GM23338 (cell line): Measurements from ENCODE around the gene CTRB1. TPM values are rescaled to one million over a fixed set of nuclear protein-coding genes. Genes with fewer than 3 reads are reported as not detected.

Experiments used
- ATAC-seq: fragments of 200-7000 bp; cut with Tn5 transposase; 3 replicates; pipeline ENCODE4 v1.9.1; 2020
- DNase-seq: peaks from one replicate; pipeline ENCODE4 v3.0.0-alpha.2; 2015; ENCODE audit warnings: low spot score
- H2AFZ ChIP-seq: fragments of 200-600 bp; sonication (generic); 2 replicates; pipeline ENCODE4 v1.8.0; 2016; ENCODE audit warnings: antibody characterized with exemption, mild to moderate bottlenecking, moderate library complexity
- H3F3A ChIP-seq: fragments of 200-600 bp; sonication (generic); replicated peaks from 2 replicates; pipeline ENCODE4 v1.8.0; 2017; ENCODE audit warnings: antibody characterized with exemption, mixed run types, low read depth
- H3K27ac ChIP-seq: fragments of 200-600 bp; sonication (generic); 2 replicates; pipeline ENCODE4 v1.6.1; 2016; ENCODE audit warnings: low read depth
- H3K27me3 ChIP-seq: fragments of 200-600 bp; sonication (generic); 2 replicates; pipeline ENCODE4 v1.8.0; 2016; ENCODE audit warnings: mild to moderate bottlenecking, mixed run types, moderate library complexity; ENCODE audit not compliant: insufficient read depth
- H3K36me3 ChIP-seq: fragments of 200-600 bp; sonication (generic); 2 replicates; pipeline ENCODE4 v1.8.0; 2016; ENCODE audit warnings: mild to moderate bottlenecking; ENCODE audit not compliant: insufficient read depth
- H3K4me1 ChIP-seq: fragments of 200-600 bp; sonication (generic); 2 replicates; pipeline ENCODE4 v1.8.0; 2016; ENCODE audit warnings: mild to moderate bottlenecking, moderate library complexity; ENCODE audit not compliant: insufficient read depth
- H3K4me2 ChIP-seq: fragments of 200-600 bp; sonication (generic); 2 replicates; pipeline ENCODE4 v1.7.1; 2017; ENCODE audit warnings: mixed run types
- H3K4me3 ChIP-seq: fragments of 200-600 bp; sonication (generic); 2 replicates; pipeline ENCODE4 v1.6.1; 2016; ENCODE audit warnings: mixed run types
- H3K79me2 ChIP-seq: fragments of 200-600 bp; sonication (generic); replicated peaks from 2 replicates; pipeline ENCODE4 v1.8.0; 2017; ENCODE audit warnings: mild to moderate bottlenecking; ENCODE audit not compliant: insufficient read depth
- H3K9me2 ChIP-seq: fragments of 200-600 bp; sonication (generic); 2 replicates; pipeline ENCODE4 v1.8.0; 2017; ENCODE audit not compliant: insufficient read depth
- H4K20me1 ChIP-seq: fragments of 200-600 bp; sonication (generic); replicated peaks from 2 replicates; pipeline ENCODE4 v1.8.0; 2017; ENCODE audit warnings: mild to moderate bottlenecking; ENCODE audit not compliant: insufficient read depth
- H3K27ac Mint-ChIP-seq: 2 replicates; pipeline ENCODE4 v1.8.0; 2020; ENCODE audit warnings: inconsistent platforms, mild to moderate bottlenecking, moderate library complexity, mixed read lengths
- H3K27me3 Mint-ChIP-seq: 3 replicates; pipeline ENCODE4 v1.8.0; 2022; ENCODE audit warnings: low read depth, mild to moderate bottlenecking, moderate library complexity, mixed read lengths, inconsistent platforms; ENCODE audit not compliant: insufficient read depth, poor library complexity
- H3K36me3 Mint-ChIP-seq: 3 replicates; pipeline ENCODE4 v1.8.0; 2021; ENCODE audit warnings: low read depth, mild to moderate bottlenecking, inconsistent platforms, moderate library complexity, mixed read lengths
- H3K4me1 Mint-ChIP-seq: 3 replicates; pipeline ENCODE4 v1.8.0; 2020; ENCODE audit warnings: mild to moderate bottlenecking, inconsistent platforms, mixed read lengths
- H3K4me3 Mint-ChIP-seq: 3 replicates; pipeline ENCODE4 v1.8.0; 2021; ENCODE audit warnings: moderate library complexity, mild to moderate bottlenecking, inconsistent platforms, mixed read lengths
- H3K9me3 Mint-ChIP-seq: 3 replicates; pipeline ENCODE4 v1.8.0; 2020; ENCODE audit warnings: moderate library complexity, mild to moderate bottlenecking, inconsistent platforms, mixed read lengths
- CREB1 ChIP-seq: fragments of 250-450 bp; sonication (Bioruptor Pico); IDR thresholded peaks from 2 replicates; pipeline ENCODE4 v1.5.0; 2020; ENCODE audit warnings: low read depth, mild to moderate bottlenecking, moderate library complexity
- EZH2phosphoT487 ChIP-seq: fragments of 200-600 bp; sonication (generic); IDR thresholded peaks from one replicate; pipeline ENCODE4 v1.8.1; 2018; ENCODE audit warnings: antibody characterized with exemption; ENCODE audit not compliant: unreplicated experiment
- JUNB ChIP-seq: IDR thresholded peaks from one replicate; pipeline ENCODE4 v1.6.1; 2016; ENCODE audit warnings: antibody characterized with exemption; ENCODE audit not compliant: unreplicated experiment
- POLR2AphosphoS5 ChIP-seq: IDR thresholded peaks from 2 replicates; pipeline ENCODE4 v1.6.1; 2016; ENCODE audit warnings: antibody characterized with exemption, low read depth
- polyA plus RNA-seq: library from polyadenylated mRNA; unstranded; fragments of >200 nt; fragmentation: Nextera tagmentation; extraction: Ambion mirVana; gene quantifications from 2 replicates; pipeline ENCODE4 v1.2.1, GENCODE V29; 2016
- total RNA-seq: library from RNA; depleted of rRNA; stranded (reverse); fragments of >200 nt; shearing (Covaris generic); gene quantifications from 2 replicates; pipeline ENCODE4 v1.2.3, GENCODE V29; 2014
- TF ChIP-seq, protein P1 (sequence below), 2 experiments: fragments of 200-600 bp in 1 of 2; sonication (generic) in 1 of 2; conservative IDR thresholded peaks; 2 replicates each; pipeline versions ENCODE4 v1.5.1 to v1.6.1; 2016 to 2017; ENCODE audit warnings: antibody characterized with exemption in 2 of 2, low read depth in 2 of 2, mild to moderate bottlenecking in 2 of 2, moderate library complexity in 1 of 2
- TF ChIP-seq, protein P2 (sequence below): fragments of 250-450 bp; sonication (Bioruptor Pico); IDR thresholded peaks from 2 replicates; pipeline ENCODE4 v1.5.0; 2020; ENCODE audit warnings: mild to moderate bottlenecking, moderate library complexity

The CTRB1 gene
- total and polyA plus RNA-seq, 2 experiments from 2014 or later = not detected

DNA sequence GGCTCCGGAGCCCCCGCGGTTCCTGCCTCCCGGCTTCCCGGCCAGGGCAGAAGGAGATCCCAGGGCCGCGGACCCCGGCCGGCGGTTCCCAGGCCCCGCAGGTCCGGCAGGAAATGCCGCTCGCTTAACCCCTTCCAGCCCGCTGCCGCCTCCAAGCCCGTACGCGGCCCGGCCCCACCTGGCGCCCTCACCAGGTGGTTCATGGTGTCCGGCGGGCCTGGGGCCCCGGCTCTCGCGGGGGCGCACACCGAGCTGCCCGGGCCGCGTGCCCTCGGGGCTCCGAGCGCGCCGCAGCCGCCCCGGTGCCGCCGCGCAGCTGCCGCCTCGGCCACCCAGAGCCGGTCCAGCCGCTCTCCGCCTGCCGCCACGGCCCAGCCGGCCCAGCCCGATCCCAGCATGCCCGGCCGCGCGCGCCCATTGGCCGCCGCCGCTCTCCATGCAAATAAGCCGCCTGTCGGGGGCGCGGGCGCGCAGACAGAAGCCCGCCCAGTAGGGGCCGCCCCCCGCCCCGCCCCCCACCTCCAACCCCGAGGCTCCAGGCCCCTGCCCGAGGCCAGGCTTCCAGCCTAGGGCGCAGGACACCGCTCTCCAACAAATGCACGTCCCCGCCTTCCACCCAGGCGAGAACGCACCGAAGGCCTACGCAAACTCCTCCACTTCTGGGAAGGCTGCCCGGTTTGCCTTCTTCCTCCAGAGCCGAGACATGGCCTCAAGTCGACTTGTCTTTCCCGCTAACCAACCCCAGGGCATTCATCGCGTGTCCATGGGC lies 32.7 kb downstream of the CTRB1 start, which contains the start of gene BCAR1:
Gene BCAR1 (minus strand): TSS at position 345 of the 769 bp plus-strand sequence. CDS start 142 bp downstream, at position 203.
- Mint-ChIP-seq H3K4me1 (peaks cover 77% of the 10 kb centered on the region), H3K36me3 (no peaks in the 10 kb centered on the region; the same call in 1 of the 3 replicates), H3K4me3 (peak within 1 kb of the TSS; percentile 86), H3K27ac (peak within 1 kb of the TSS; percentile 97), H3K27me3 (peaks cover 42% of the 10 kb centered on the region), H3K9me3 (no peaks in the 10 kb centered on the region)
- Histone ChIP-seq H4K20me1 (peaks cover 43% of the 10 kb centered on the region), H3K79me2 (peaks cover 80% of the 10 kb centered on the region), H3K4me2 (peak within 1 kb of the TSS; percentile 98), H3K27me3 (no peaks in the 10 kb centered on the region), H2AFZ (no peak within 1 kb of the TSS), H3K4me1 (peaks cover 71% of the 10 kb centered on the region), H3K4me3 (peak within 1 kb of the TSS; percentile 90), H3F3A (peaks cover 31% of the 10 kb centered on the region), H3K9me2 (no peaks in the 10 kb centered on the region), H3K27ac (peak within 1 kb of the TSS; percentile 100), H3K36me3 (no peaks in the 10 kb centered on the region)
- TF ChIP-seq CREB1 (CRISPR knock-in tag) = no peak
- TF ChIP-seq, protein P1, sequence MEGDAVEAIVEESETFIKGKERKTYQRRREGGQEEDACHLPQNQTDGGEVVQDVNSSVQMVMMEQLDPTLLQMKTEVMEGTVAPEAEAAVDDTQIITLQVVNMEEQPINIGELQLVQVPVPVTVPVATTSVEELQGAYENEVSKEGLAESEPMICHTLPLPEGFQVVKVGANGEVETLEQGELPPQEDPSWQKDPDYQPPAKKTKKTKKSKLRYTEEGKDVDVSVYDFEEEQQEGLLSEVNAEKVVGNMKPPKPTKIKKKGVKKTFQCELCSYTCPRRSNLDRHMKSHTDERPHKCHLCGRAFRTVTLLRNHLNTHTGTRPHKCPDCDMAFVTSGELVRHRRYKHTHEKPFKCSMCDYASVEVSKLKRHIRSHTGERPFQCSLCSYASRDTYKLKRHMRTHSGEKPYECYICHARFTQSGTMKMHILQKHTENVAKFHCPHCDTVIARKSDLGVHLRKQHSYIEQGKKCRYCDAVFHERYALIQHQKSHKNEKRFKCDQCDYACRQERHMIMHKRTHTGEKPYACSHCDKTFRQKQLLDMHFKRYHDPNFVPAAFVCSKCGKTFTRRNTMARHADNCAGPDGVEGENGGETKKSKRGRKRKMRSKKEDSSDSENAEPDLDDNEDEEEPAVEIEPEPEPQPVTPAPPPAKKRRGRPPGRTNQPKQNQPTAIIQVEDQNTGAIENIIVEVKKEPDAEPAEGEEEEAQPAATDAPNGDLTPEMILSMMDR (conservative IDR thresholded peaks at IDR 0.05; ENCODE audit: low read depth in 2 of 2) = no peak
- no peak for TF ChIP-seq EZH2phosphoT487
- TF ChIP-seq, protein P2, sequence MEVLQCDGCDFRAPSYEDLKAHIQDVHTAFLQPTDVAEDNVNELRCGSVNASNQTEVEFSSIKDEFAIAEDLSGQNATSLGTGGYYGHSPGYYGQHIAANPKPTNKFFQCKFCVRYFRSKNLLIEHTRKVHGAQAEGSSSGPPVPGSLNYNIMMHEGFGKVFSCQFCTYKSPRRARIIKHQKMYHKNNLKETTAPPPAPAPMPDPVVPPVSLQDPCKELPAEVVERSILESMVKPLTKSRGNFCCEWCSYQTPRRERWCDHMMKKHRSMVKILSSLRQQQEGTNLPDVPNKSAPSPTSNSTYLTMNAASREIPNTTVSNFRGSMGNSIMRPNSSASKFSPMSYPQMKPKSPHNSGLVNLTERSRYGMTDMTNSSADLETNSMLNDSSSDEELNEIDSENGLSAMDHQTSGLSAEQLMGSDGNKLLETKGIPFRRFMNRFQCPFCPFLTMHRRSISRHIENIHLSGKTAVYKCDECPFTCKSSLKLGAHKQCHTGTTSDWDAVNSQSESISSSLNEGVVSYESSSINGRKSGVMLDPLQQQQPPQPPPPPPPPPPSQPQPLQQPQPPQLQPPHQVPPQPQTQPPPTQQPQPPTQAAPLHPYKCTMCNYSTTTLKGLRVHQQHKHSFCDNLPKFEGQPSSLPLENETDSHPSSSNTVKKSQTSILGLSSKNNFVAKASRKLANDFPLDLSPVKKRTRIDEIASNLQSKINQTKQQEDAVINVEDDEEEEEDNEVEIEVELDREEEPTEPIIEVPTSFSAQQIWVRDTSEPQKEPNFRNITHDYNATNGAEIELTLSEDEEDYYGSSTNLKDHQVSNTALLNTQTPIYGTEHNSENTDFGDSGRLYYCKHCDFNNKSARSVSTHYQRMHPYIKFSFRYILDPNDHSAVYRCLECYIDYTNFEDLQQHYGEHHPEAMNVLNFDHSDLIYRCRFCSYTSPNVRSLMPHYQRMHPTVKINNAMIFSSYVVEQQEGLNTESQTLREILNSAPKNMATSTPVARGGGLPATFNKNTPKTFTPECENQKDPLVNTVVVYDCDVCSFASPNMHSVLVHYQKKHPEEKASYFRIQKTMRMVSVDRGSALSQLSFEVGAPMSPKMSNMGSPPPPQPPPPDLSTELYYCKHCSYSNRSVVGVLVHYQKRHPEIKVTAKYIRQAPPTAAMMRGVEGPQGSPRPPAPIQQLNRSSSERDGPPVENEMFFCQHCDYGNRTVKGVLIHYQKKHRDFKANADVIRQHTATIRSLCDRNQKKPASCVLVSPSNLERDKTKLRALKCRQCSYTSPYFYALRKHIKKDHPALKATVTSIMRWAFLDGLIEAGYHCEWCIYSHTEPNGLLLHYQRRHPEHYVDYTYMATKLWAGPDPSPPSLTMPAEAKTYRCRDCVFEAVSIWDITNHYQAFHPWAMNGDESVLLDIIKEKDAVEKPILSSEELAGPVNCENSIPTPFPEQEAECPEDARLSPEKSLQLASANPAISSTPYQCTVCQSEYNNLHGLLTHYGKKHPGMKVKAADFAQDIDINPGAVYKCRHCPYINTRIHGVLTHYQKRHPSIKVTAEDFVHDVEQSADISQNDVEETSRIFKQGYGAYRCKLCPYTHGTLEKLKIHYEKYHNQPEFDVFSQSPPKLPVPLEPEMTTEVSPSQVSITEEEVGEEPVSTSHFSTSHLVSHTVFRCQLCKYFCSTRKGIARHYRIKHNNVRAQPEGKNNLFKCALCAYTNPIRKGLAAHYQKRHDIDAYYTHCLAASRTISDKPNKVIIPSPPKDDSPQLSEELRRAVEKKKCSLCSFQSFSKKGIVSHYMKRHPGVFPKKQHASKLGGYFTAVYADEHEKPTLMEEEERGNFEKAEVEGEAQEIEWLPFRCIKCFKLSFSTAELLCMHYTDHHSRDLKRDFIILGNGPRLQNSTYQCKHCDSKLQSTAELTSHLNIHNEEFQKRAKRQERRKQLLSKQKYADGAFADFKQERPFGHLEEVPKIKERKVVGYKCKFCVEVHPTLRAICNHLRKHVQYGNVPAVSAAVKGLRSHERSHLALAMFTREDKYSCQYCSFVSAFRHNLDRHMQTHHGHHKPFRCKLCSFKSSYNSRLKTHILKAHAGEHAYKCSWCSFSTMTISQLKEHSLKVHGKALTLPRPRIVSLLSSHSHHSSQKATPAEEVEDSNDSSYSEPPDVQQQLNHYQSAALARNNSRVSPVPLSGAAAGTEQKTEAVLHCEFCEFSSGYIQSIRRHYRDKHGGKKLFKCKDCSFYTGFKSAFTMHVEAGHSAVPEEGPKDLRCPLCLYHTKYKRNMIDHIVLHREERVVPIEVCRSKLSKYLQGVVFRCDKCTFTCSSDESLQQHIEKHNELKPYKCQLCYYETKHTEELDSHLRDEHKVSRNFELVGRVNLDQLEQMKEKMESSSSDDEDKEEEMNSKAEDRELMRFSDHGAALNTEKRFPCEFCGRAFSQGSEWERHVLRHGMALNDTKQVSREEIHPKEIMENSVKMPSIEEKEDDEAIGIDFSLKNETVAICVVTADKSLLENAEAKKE (CRISPR knock-in tag) = no peak
- peak; percentile 68 for TF ChIP-seq POLR2AphosphoS5
- TF ChIP-seq JUNB = no peak
- DNase-seq (peak; percentile 95), ATAC-seq (peak; percentile 55)
